Heart left ventricle (tissue), 16 donors: ENCODE data around the gene MRNIP. TPM values are rescaled to one million over a fixed set of nuclear protein-coding genes. Genes with fewer than 3 reads are reported as not detected.

Experiments used
- ATAC-seq, 4 donors: fragments of 200-7000 bp; cut with Tn5 transposase; one replicate each; pipeline ENCODE4 v1.9.1; 2020 to 2022; ENCODE audit warnings: moderate library complexity in 4 of 4, mild to moderate bottlenecking in 3 of 4, moderate number of reproducible peaks in 1 of 4
- DNase-seq, 5 donors: peaks; one replicate each; pipeline ENCODE4 v3.0.0-alpha.2; 2020
- H3K27ac ChIP-seq, 12 donors: fragments of 200-600 bp; sonication (generic) in 4 of 12; one replicate each; pipeline versions ENCODE4 v1.5.0 to v1.8.0; 2016 to 2022; ENCODE audit warnings: mild to moderate bottlenecking in 2 of 12
- H3K27me3 ChIP-seq, 9 donors: fragments of 200-600 bp; sonication (generic) in 2 of 9; one replicate each; pipeline versions ENCODE4 v1.5.1 to v1.8.0; 2016 to 2022; ENCODE audit warnings: mild to moderate bottlenecking in 3 of 9
- H3K36me3 ChIP-seq, 9 donors: fragments of 200-600 bp; sonication (generic) in 2 of 9; one replicate each; pipeline versions ENCODE4 v1.5.0 to v1.8.0; 2018 to 2022; ENCODE audit warnings: mild to moderate bottlenecking in 2 of 9
- H3K4me1 ChIP-seq, 12 donors: fragments of 200-600 bp; sonication (generic) in 4 of 12; one replicate each; pipeline versions ENCODE4 v1.5.0 to v1.8.0; 2016 to 2022; ENCODE audit warnings: mild to moderate bottlenecking in 3 of 12
- H3K4me3 ChIP-seq, 12 donors: fragments of 200-600 bp; sonication (generic) in 4 of 12; one replicate each; pipeline versions ENCODE4 v1.5.0 to v1.8.0; 2017 to 2022; ENCODE audit warnings: mild to moderate bottlenecking in 9 of 12, moderate library complexity in 4 of 12
- H3K9me3 ChIP-seq, 12 donors: fragments of 200-600 bp; sonication (generic) in 4 of 12; one replicate each; pipeline versions ENCODE4 v1.5.0 to v1.8.0; 2016 to 2022; ENCODE audit warnings: mild to moderate bottlenecking in 1 of 12
- CTCF ChIP-seq, 12 donors: fragments of 200-600 bp; sonication (generic) in 4 of 12; IDR thresholded peaks; one replicate each; pipeline versions ENCODE4 v1.5.0 to v1.8.0; 2018 to 2022; ENCODE audit warnings: antibody characterized with exemption in 12 of 12, mild to moderate bottlenecking in 5 of 12
- POLR2A ChIP-seq, 2 donors: fragments of 450-650 bp; IDR thresholded peaks; one replicate each; pipeline ENCODE4 v1.6.1; 2017; ENCODE audit warnings: antibody characterized with exemption in 2 of 2, mild to moderate bottlenecking in 2 of 2, moderate library complexity in 2 of 2
- WGBS, 4 donors: extraction: QIAGEN DNeasy Blood & Tissue Kit in 2 of 4; methylation state at CpG; one replicate each; pipeline versions ENCODE4 v1.1.5 to v1.1.7; 2013 to 2018; 5-methylcytosine and 5-hydroxymethylcytosine counted together
- intact Hi-C, 10 donors: fragments of 100-400 bp; cut with DNase I; formaldehyde crosslinking; loops; one replicate each; pipeline versions ENCODE4 v1.11.1 to v1.14.2; 2022
- polyA plus RNA-seq, 2 donors: library from polyadenylated mRNA; stranded (reverse); fragments of 200-250 nt; gene quantifications; one replicate each; pipeline ENCODE4 v1.2.3, GENCODE V29; 2013
- total RNA-seq, 9 donors: library from RNA; depleted of rRNA in 2 of 9; stranded (reverse); fragments of >200 nt in 2 of 9; fragmentation: NEBNext Ultra II Directional in 3 of 9; extraction: Animal tissue kit (Norgen Biotek cat#: 25700) in 3 of 9; gene quantifications; one replicate each; pipeline versions ENCODE4 v1.1.0 to v1.2.4, GENCODE V29; 2016 to 2023
- donor health status: ischemic (EF 13 %, LVEDD 7.1; RV severe dilation, severe dysfunction).
- donor health status: healthy with polysubstance abuse.
- donor health status: DM: no; HTN: yes; CAD: no.
- donor health status: DM: no; HTN: no; CAD: no.
- donor health status: ischemic (EF 25% LVEDD 6.9; RV normal size, moderate dysfunction).
- donor health status: ischemic (EF 25% LVEDD 5.7; RV mildly dilated, moderate dysfunction).
- donor health status: healthy.
- donor health status: DM: yes; HTN: yes; CAD: no.
- donor health status: ischemic (EF 35%, LVEDD 5.7; RV mildly dilated, moderate dysfunction).
- donor health status: nonischemic (EF 11% LVEDD 7.7; RV severe dilation, severe dysfunction).
- donor health status: DM: yes; HTN: yes; CAD: no.
- donor health status: PGD.
- donor health status: ischemic (EF 29% LVEDD 5.4; RV normal size, mild dysfunction).
- donor health status: nonischemic (EF 23%, LVEDD 6.1; RV moderate dilation, normal function).

Gene MRNIP
- total and polyA plus RNA-seq, 11 donors: 8.5 to 24.1 (median 12.3) TPM

DNA sequence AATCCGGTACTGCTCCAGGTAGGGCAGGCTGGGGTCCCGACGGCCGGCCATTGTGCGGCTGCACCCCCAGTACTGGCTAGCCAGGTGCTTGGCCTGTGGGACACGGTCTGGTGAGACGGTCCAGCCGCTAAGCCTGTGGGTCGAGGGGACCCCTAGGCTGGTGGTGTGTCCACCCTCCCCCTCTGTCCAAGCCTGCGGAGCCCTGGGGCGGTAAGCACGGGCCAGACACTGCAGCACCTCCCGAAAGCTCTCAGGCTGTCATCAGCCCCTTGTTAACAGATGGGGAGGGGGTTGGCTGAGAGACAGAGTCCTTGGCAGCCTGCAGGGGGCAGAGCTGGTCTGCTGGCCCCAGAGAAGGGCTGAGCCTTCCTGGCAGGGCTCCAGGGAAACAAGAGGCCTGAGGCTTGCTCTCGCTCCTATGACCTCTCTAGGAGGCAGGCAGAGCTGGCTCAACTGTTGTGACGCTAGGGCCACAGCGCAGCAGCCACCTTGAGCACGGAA, 11.8 kb upstream of the MRNIP start:
- TF ChIP-seq CTCF (IDR thresholded peaks at IDR 0.05) (peak in 9 of 12 donors; percentile 13 to 69 (median 46)), POLR2A (IDR thresholded peaks at IDR 0.05) (no peak)
- peak overlapping the region in 6 of 12 donors; percentile 18 to 74 (median 39) for H3K27ac ChIP-seq
- peaks cover 0 to 15% (median 1%) of the 10 kb centered on the region in 12 donors for H3K4me1 ChIP-seq
- intact Hi-C loops: loop anchor here in 2 of 10 donors (1.0 to 5.0 kb wide), 2 partner anchors 37 to 38 kb away; partner anchors contain the start of gene TBC1D9B (in 1 of the 2)
- no peaks in the 10 kb centered on the region for H3K9me3 ChIP-seq
- 25 to 57% (median 50%) methylated on average over 4 to 17 of the region's 17 CpGs for whole genome bisulfite sequencing, 4 donors
- peaks cover 0 to 92% (median 57%) of the 10 kb centered on the region in 9 donors for H3K36me3 ChIP-seq
- DNase-seq (peak in 4 of 5 donors; percentile 34 to 89 (median 76)), ATAC-seq (peak; percentile 27 to 80 (median 67))
- no peak overlapping the region for H3K4me3 ChIP-seq
- H3K27me3 ChIP-seq: no peaks in the 10 kb centered on the region

GRCh38 chr5:179869641-179870402, 11.2 kb upstream of the MRNIP start:
- WGBS, 4 donors: 76 to 88% (median 84%) methylated on average over 9 to 16 of the region's 16 CpGs

DNA sequence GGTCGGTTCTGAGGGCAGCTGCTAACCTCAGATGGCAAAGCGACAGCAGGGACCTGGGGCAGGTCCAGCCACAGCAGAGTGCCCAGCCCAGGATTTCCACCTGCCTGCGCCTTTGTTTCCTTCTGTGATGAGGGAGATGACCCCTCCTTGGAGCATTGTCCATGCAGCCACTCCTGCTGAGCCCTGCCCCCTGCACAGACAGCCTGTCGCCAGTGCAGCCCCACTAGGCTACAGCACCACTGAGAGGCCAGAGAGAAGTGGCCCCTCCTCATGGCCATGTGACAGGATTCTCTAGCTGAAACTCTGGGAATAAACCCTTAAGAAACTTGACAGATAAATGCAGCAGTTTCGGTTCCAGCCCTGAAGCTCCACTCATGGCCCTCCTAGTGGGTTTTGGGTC, 10.5 kb upstream of the MRNIP start:
- DNase-seq (peak in 1 of 5 donors; percentile 60), ATAC-seq (peak in 1 of 4 donors; percentile 39)
- no peak overlapping the region for H3K4me3 ChIP-seq
- H3K9me3 ChIP-seq: no peaks in the 10 kb centered on the region
- TF ChIP-seq CTCF (IDR thresholded peaks at IDR 0.05) (no peak), POLR2A (IDR thresholded peaks at IDR 0.05) (no peak)
- H3K36me3 ChIP-seq: peaks cover 0 to 91% (median 56%) of the 10 kb centered on the region in 9 donors
- H3K4me1 ChIP-seq: peaks cover 0 to 15% (median 1%) of the 10 kb centered on the region in 12 donors
- intact Hi-C loops: loop anchor here in 1 of 10 donors (5.0 kb wide), 1 partner anchor 38 kb away; the partner anchor contains the start of gene TBC1D9B
- peak overlapping the region in 3 of 12 donors; percentile 18 to 74 (median 41) for H3K27ac ChIP-seq
- 77 to 81% (median 78%) methylated on average over 4 to 5 of the region's 5 CpGs for WGBS, 4 donors
- H3K27me3 ChIP-seq: no peaks in the 10 kb centered on the region

More at GRCh38 chr5:179869641-179870402, 11.2 kb upstream of the MRNIP start:
- H3K9me3 ChIP-seq: no peaks in the 10 kb centered on the region
- H3K36me3 ChIP-seq: peaks cover 0 to 92% (median 56%) of the 10 kb centered on the region in 9 donors
- intact Hi-C loops: loop anchor here in 3 of 10 donors (1.0 to 5.0 kb wide), 2 partner anchors 37 to 38 kb away; partner anchors contain the start of gene TBC1D9B (in 2 of the 3)
- peak in 1 of 12 donors; percentile 4 for TF ChIP-seq CTCF (IDR thresholded peaks at IDR 0.05)
- TF ChIP-seq POLR2A (IDR thresholded peaks at IDR 0.05): no peak
- H3K27me3 ChIP-seq: no peaks in the 10 kb centered on the region
- no peak overlapping the region for H3K4me3 ChIP-seq
- peak overlapping the region in 6 of 12 donors; percentile 18 to 74 (median 42) for H3K27ac ChIP-seq
- DNase-seq (no peak), ATAC-seq (peak in 1 of 4 donors; percentile 38)
- H3K4me1 ChIP-seq: peaks cover 0 to 15% (median 1%) of the 10 kb centered on the region in 12 donors

DNA sequence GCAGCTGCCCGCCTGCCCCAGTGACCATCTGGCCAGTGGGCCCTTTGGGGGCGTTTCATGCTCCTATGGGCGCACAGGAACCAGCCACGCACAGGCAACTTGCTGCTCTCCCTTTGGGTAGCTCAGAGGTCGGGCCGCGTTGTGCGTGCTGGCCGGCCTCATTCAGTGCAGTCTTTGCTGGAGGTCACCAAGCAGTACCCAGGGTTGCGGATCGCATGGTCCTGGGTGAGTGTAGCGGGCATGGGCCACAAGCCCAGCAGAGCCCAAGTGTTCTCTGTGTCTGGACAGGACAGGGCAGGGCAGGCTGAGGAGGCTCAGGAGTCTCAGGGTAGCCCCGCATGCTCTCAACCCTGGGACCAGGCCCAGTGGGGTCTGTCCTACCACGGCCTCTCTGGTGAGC, 9.9 kb upstream of the MRNIP start:
- peaks cover 0 to 15% (median 1%) of the 10 kb centered on the region in 12 donors for H3K4me1 ChIP-seq
- 94 to 99% (median 98%) methylated on average over 12 to 14 of the region's 14 CpGs for WGBS, 4 donors
- H3K27ac ChIP-seq: peak overlapping the region in 4 of 12 donors; percentile 34 to 74 (median 38)
- H3K27me3 ChIP-seq: no peaks in the 10 kb centered on the region
- no peaks in the 10 kb centered on the region for H3K9me3 ChIP-seq
- no peak for DNase-seq
- intact Hi-C loops: loop anchor here in 1 of 10 donors (5.0 kb wide), 1 partner anchor 39 kb away; the partner anchor contains the start of gene TBC1D9B
- H3K4me3 ChIP-seq: no peak overlapping the region
- peaks cover 0 to 91% (median 56%) of the 10 kb centered on the region in 9 donors for H3K36me3 ChIP-seq
- TF ChIP-seq CTCF (IDR thresholded peaks at IDR 0.05): no peak
- no peak for TF ChIP-seq POLR2A (IDR thresholded peaks at IDR 0.05)
- no peak for ATAC-seq
